GM23248 (cell line): ENCODE results near the gene PRPSAP1. TPM values are rescaled to one million over a fixed set of nuclear protein-coding genes. Genes with fewer than 3 reads are reported as not detected.
"Not testable (repeated sequence)": the region's sequence is repeated elsewhere in the genome, so short reads cannot be mapped to it uniquely, and the experiment has no call there.

Source experiments
- DNase-seq: peaks from one replicate; pipeline ENCODE4 v3.0.0-alpha.2; 2015
- H2AFZ ChIP-seq: fragments of 200-600 bp; sonication (generic); 2 replicates; pipeline ENCODE4 v1.6.1; 2016; ENCODE audit warnings: antibody characterized with exemption
- H3F3A ChIP-seq: fragments of 200-600 bp; sonication (generic); 2 replicates; pipeline ENCODE4 v1.6.1; 2016; ENCODE audit warnings: mild to moderate bottlenecking, antibody characterized with exemption, mixed run types; ENCODE audit not compliant: insufficient read depth
- H3K27ac ChIP-seq: fragments of 200-600 bp; sonication (generic); 2 replicates; pipeline ENCODE4 v1.5.1; 2016; ENCODE audit warnings: mild to moderate bottlenecking
- H3K27me3 ChIP-seq: fragments of 200-600 bp; sonication (generic); replicated peaks from 2 replicates; pipeline ENCODE4 v1.6.1; 2016; ENCODE audit warnings: mild to moderate bottlenecking; ENCODE audit not compliant: insufficient read depth
- H3K36me3 ChIP-seq: fragments of 200-600 bp; sonication (generic); 2 replicates; pipeline ENCODE4 v1.6.1; 2016; ENCODE audit warnings: low read depth, mild to moderate bottlenecking
- H3K4me1 ChIP-seq: fragments of 200-600 bp; sonication (generic); 2 replicates; pipeline ENCODE4 v1.6.1; 2016; ENCODE audit warnings: mild to moderate bottlenecking; ENCODE audit not compliant: insufficient read depth
- H3K4me2 ChIP-seq: fragments of 200-600 bp; sonication (generic); one replicate; pipeline ENCODE4 v1.6.1; 2016; ENCODE audit warnings: mild to moderate bottlenecking; ENCODE audit not compliant: unreplicated experiment
- H3K4me3 ChIP-seq: fragments of 200-600 bp; sonication (generic); 2 replicates; pipeline ENCODE4 v1.5.1; 2016; ENCODE audit warnings: mild to moderate bottlenecking
- H3K79me2 ChIP-seq: fragments of 200-600 bp; sonication (generic); 2 replicates; pipeline ENCODE4 v1.6.1; 2016; ENCODE audit warnings: mild to moderate bottlenecking; ENCODE audit not compliant: insufficient read depth
- H3K9ac ChIP-seq: fragments of 200-600 bp; sonication (generic); 2 replicates; pipeline ENCODE4 v1.6.1; 2016; ENCODE audit warnings: mild to moderate bottlenecking
- H3K9me2 ChIP-seq: fragments of 200-600 bp; sonication (generic); 2 replicates; pipeline ENCODE4 v1.6.1; 2016; ENCODE audit warnings: mixed run types, mild to moderate bottlenecking, moderate library complexity; ENCODE audit not compliant: insufficient read depth
- H3K9me3 ChIP-seq: fragments of 200-600 bp; sonication (generic); one replicate; pipeline ENCODE4 v1.6.1; 2017; ENCODE audit warnings: low read depth
- H4K20me1 ChIP-seq: fragments of 200-600 bp; sonication (generic); 2 replicates; pipeline ENCODE4 v1.6.0; 2016; ENCODE audit not compliant: insufficient read depth
- EZH2 ChIP-seq: fragments of 200-600 bp; sonication (generic); IDR thresholded peaks from 2 replicates; pipeline ENCODE4 v1.6.1; 2018; ENCODE audit warnings: antibody characterized with exemption, mild to moderate bottlenecking; ENCODE audit not compliant: insufficient read depth, poor library complexity, severe bottlenecking
- EZH2phosphoT487 ChIP-seq: fragments of 200-600 bp; sonication (generic); IDR thresholded peaks from 2 replicates; pipeline ENCODE4 v1.6.1; 2018; ENCODE audit warnings: antibody characterized with exemption, moderate library complexity, mild to moderate bottlenecking, low read depth; ENCODE audit not compliant: insufficient read depth
- WGBS, 2 experiments: methylation state at CpG; one replicate each; pipeline ENCODE4 v1.1.6; 2015 to 2017; ENCODE audit warnings: low lambda C conversion rate in 2 of 2, low coverage in 1 of 2; ENCODE audit errors: missing lambda C conversion rate in 2 of 2; 5-methylcytosine and 5-hydroxymethylcytosine counted together
- in situ Hi-C: fragments of 300-500 bp; cut with MboI; formaldehyde crosslinking; loops from 2 replicates; pipeline ENCODE4 v1.15.0; 2020
- polyA plus RNA-seq: library from polyadenylated mRNA; unstranded; fragments of >200 nt; fragmentation: Nextera tagmentation; extraction: Ambion mirVana; gene quantifications from 2 replicates; pipeline ENCODE4 v1.2.1, GENCODE V29; 2016
- total RNA-seq: library from RNA; depleted of rRNA; stranded (reverse); fragments of >200 nt; shearing (Covaris generic); gene quantifications from 2 replicates; pipeline ENCODE4 v1.2.3, GENCODE V29; 2014

PRPSAP1 gene
- total and polyA plus RNA-seq, 2 experiments from 2014 or later: 53.2 to 56.5 TPM

GRCh38 chr17:76363107-76363842 lies 9.6 kb upstream of the PRPSAP1 start:
- no peaks in the 10 kb centered on the region for H3K27me3 ChIP-seq
- H3K4me1 ChIP-seq: 0 out of 2 replicates have a peak, but pooled peaks cover 16% of the 10 kb centered on the region
- no peaks in the 10 kb centered on the region for H3K9me2 ChIP-seq
- TF ChIP-seq EZH2 (no peak), EZH2phosphoT487 (no peak)
- H3F3A ChIP-seq: peaks cover 13% of the 10 kb centered on the region; the same call in 1 of the 2 replicates
- DNase-seq: no peak
- no peaks in the 10 kb centered on the region for H4K20me1 ChIP-seq
- WGBS, 2 experiments: 88 to 89% methylated on average over 11 of the region's 11 CpGs
- H3K4me3 ChIP-seq: no peak overlapping the region
- H3K36me3 ChIP-seq: no peaks in the 10 kb centered on the region
- H3K4me2 ChIP-seq: no peak overlapping the region
- H3K9ac ChIP-seq: no peak overlapping the region
- H3K27ac ChIP-seq: no peak overlapping the region
- H2AFZ ChIP-seq: no peak overlapping the region
- in situ Hi-C loops: no loop called here
- H3K79me2 ChIP-seq: no peaks in the 10 kb centered on the region
- H3K9me3 ChIP-seq: no peaks in the 10 kb centered on the region

GRCh38 chr17:76360461-76360860 lies 6.7 kb upstream of the PRPSAP1 start:
- Histone ChIP-seq H3K4me1 (0 out of 2 replicates have a peak, but pooled peaks cover 16% of the 10 kb centered on the region), H3K27ac (no peak overlapping the region; the same call in 1 of the 2 replicates), H4K20me1 (no peaks in the 10 kb centered on the region), H3K4me3 (no peak overlapping the region), H3K9me2 (no peaks in the 10 kb centered on the region), H3K27me3 (no peaks in the 10 kb centered on the region), H3K9me3 (no peaks in the 10 kb centered on the region), H3K9ac (peak overlapping the region; percentile 21; the same call in 1 of the 2 replicates), H3K4me2 (no peak overlapping the region), H3K79me2 (no peaks in the 10 kb centered on the region), H3F3A (peaks cover 13% of the 10 kb centered on the region; the same call in 1 of the 2 replicates), H3K36me3 (no peaks in the 10 kb centered on the region), H2AFZ (0 out of 2 replicates have a peak overlapping the region, but pooled peaks have one; percentile 5)
- 12 to 13% methylated on average over 2 of the region's 2 CpGs for WGBS, 2 experiments
- peak; percentile 51 for DNase-seq
- TF ChIP-seq EZH2phosphoT487 (no peak), EZH2 (no peak)
- in situ Hi-C loops: no loop called here

GRCh38 chr17:76359776-76360175 lies 6.1 kb upstream of the PRPSAP1 start:
- in situ Hi-C loops, H3K9me3 ChIP-seq, H4K20me1 ChIP-seq, H2AFZ ChIP-seq, H3K9me2 ChIP-seq, DNase-seq, H3K27me3 ChIP-seq, H3K79me2 ChIP-seq, H3K4me2 ChIP-seq, H3K4me3 ChIP-seq, H3K36me3 ChIP-seq, H3K27ac ChIP-seq: not testable (repeated sequence)
- 88 to 95% methylated on average over 6 of the region's 6 CpGs for WGBS, 2 experiments
- H3F3A ChIP-seq: peaks cover 13% of the 10 kb centered on the region
- peaks cover 16% of the 10 kb centered on the region; the same call in 1 of the 2 replicates for H3K4me1 ChIP-seq
- peak overlapping the region; percentile 21; the same call in 1 of the 2 replicates for H3K9ac ChIP-seq

GRCh38 chr17:76359375-76359774 lies 5.7 kb upstream of the PRPSAP1 start:
- Histone ChIP-seq H3K4me1 (peaks cover 16% of the 10 kb centered on the region; the same call in 1 of the 2 replicates), H3K27me3 (no peaks in the 10 kb centered on the region)

More at GRCh38 chr17:76359375-76359774, 5.7 kb upstream of the PRPSAP1 start:
- Histone ChIP-seq H3K27ac (no peak overlapping the region), H2AFZ (no peak overlapping the region), H3K9me3 (no peaks in the 10 kb centered on the region), H3K79me2 (no peaks in the 10 kb centered on the region), H3K9ac (no peak overlapping the region), H3K36me3 (no peaks in the 10 kb centered on the region), H3K4me3 (no peak overlapping the region), H3K4me2 (no peak overlapping the region), H3F3A (peaks cover 13% of the 10 kb centered on the region), H3K9me2 (no peaks in the 10 kb centered on the region), H4K20me1 (no peaks in the 10 kb centered on the region)
- in situ Hi-C loops: no loop called here
- DNase-seq: peak; percentile 66
- 63 to 72% methylated on average over 6 of the region's 6 CpGs for WGBS, 2 experiments
- TF ChIP-seq EZH2phosphoT487 (no peak), EZH2 (no peak)
